Activated CD4-positive, alpha-beta T cell treated with anti-CD3 and anti-CD28 coated beads, Interleukin-2, amount 10 ng/mL, durations not matched to agents 24 days and 14 days (primary cell): ENCODE data around the gene HLA-G. TPM values are rescaled to one million over a fixed set of nuclear protein-coding genes. Genes with fewer than 3 reads are reported as not detected.
"Not testable (repeated sequence)": the region's sequence is repeated elsewhere in the genome, so short reads cannot be mapped to it uniquely, and the experiment has no call there.

Experiments used
- DNase-seq: peaks from one replicate; pipeline ENCODE4 v3.0.0; 2022
- H3K27ac Mint-ChIP-seq: one replicate; pipeline ENCODE4 v1.8.0; 2022; ENCODE audit warnings: mild to moderate bottlenecking, mixed read lengths
- H3K27me3 Mint-ChIP-seq: one replicate; pipeline ENCODE4 v1.8.0; 2022; ENCODE audit warnings: mixed read lengths
- H3K36me3 Mint-ChIP-seq: one replicate; pipeline ENCODE4 v1.8.0; 2022; ENCODE audit warnings: low read depth, mild to moderate bottlenecking, mixed read lengths
- H3K4me1 Mint-ChIP-seq: one replicate; pipeline ENCODE4 v1.8.0; 2021; ENCODE audit warnings: mixed read lengths
- H3K4me3 Mint-ChIP-seq: one replicate; pipeline ENCODE4 v1.8.0; 2022; ENCODE audit warnings: mild to moderate bottlenecking, moderate library complexity, mixed read lengths
- H3K9me3 Mint-ChIP-seq: one replicate; pipeline ENCODE4 v1.8.0; 2021; ENCODE audit warnings: mixed read lengths
- intact Hi-C: fragments of 100-400 bp; cut with micrococcal nuclease; formaldehyde crosslinking; loops from one replicate; pipeline ENCODE4 v1.15.1; 2023
- total RNA-seq: library from RNA; stranded (reverse); gene quantifications from 2 replicates; pipeline ENCODE4 v1.2.3, GENCODE V29; 2022

The HLA-G gene
- total RNA-seq, 1 donor from 2014 or later: 1.2 TPM

- intact Hi-C loops: no loop called here
- peak; percentile 29 for DNase-seq
- Mint-ChIP-seq H3K4me1 (no peaks in the 10 kb centered on the region), H3K4me3 (no peak overlapping the region), H3K27ac (no peak overlapping the region), H3K36me3 (no peaks in the 10 kb centered on the region), H3K27me3 (peaks cover 57% of the 10 kb centered on the region), H3K9me3 (no peaks in the 10 kb centered on the region)
Measured at GRCh38 chr6:29864037-29864810, 36.6 kb downstream of the HLA-G start.

GRCh38 chr6:29865631-29866030 is 38.0 kb downstream of the HLA-G start:
- Mint-ChIP-seq H3K4me1 (no peaks in the 10 kb centered on the region), H3K9me3 (no peaks in the 10 kb centered on the region), H3K27ac (no peak overlapping the region), H3K27me3 (peaks cover 54% of the 10 kb centered on the region), H3K36me3 (no peaks in the 10 kb centered on the region), H3K4me3 (no peak overlapping the region)
- no peak for DNase-seq
- intact Hi-C loops: no loop called here

GRCh38 chr6:29870104-29870503 is 42.5 kb downstream of the HLA-G start:
- H3K36me3 Mint-ChIP-seq: no peaks in the 10 kb centered on the region
- intact Hi-C loops: no loop called here
- H3K27me3 Mint-ChIP-seq: peaks cover 33% of the 10 kb centered on the region
- H3K4me3 Mint-ChIP-seq: no peak overlapping the region
- peaks cover 8% of the 10 kb centered on the region for H3K9me3 Mint-ChIP-seq
- no peak for DNase-seq
- H3K27ac Mint-ChIP-seq: no peak overlapping the region
- H3K4me1 Mint-ChIP-seq: no peaks in the 10 kb centered on the region

GRCh38 chr6:29872791-29873190 is 45.2 kb downstream of the HLA-G start:
- Mint-ChIP-seq H3K36me3 (peaks cover 2% of the 10 kb centered on the region), H3K27me3 (peaks cover 17% of the 10 kb centered on the region), H3K9me3 (peaks cover 8% of the 10 kb centered on the region), H3K4me1 (no peaks in the 10 kb centered on the region), H3K27ac (no peak overlapping the region), H3K4me3 (no peak overlapping the region)
- intact Hi-C loops: no loop called here
- no peak for DNase-seq

DNA sequence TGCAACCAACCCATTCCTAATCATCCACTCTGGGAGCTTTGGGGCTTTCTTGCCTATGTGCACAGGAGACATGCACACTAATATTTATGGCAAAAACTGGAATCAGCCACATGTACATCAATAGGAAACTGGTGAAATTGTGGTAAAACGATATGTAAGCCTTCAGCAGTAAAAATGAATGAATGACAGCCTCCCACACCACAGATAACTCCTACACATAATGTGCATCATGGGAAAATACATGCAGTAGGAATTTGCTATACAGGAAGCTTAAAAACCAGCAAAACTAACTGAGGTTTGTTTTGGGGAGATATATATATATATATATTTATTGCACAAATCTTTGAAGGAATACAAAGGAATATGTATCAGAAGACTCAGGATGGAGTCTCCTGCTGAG is 47.6 kb downstream of the HLA-G start:
- H3K4me1 Mint-ChIP-seq: no peaks in the 10 kb centered on the region
- H3K27ac Mint-ChIP-seq: no peak overlapping the region
- H3K36me3 Mint-ChIP-seq: peaks cover 2% of the 10 kb centered on the region
- peaks cover 11% of the 10 kb centered on the region for H3K27me3 Mint-ChIP-seq
- H3K9me3 Mint-ChIP-seq: peaks cover 8% of the 10 kb centered on the region
- DNase-seq: no peak
- intact Hi-C loops: no loop called here
- no peak overlapping the region for H3K4me3 Mint-ChIP-seq

DNA sequence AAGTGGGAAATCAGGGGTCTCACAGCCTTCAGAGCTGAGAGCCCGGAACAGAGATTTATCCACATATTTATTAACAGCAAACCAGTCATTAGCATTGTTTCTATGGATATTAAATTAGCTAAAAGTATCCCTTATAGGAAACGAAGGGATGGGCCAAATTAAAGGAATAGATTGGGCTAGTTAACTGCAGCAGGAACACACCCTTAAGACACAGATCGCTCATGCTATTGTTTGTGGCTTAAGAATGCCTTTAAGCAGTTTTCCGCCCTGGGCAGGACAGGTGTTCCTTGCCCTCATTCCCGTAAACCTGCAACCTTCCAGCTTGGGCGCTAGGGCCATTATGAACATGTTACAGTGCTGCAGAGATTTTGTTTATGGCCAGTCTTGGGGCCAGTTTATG is 48.1 kb downstream of the HLA-G start:
- intact Hi-C loops, H3K27ac Mint-ChIP-seq, H3K9me3 Mint-ChIP-seq, DNase-seq, H3K4me3 Mint-ChIP-seq, H3K36me3 Mint-ChIP-seq, H3K4me1 Mint-ChIP-seq: not testable (repeated sequence)
- peaks cover 10% of the 10 kb centered on the region for H3K27me3 Mint-ChIP-seq

Other genes starting within 250 kb of the HLA-G start
- gene OR2H2, start 242.7 kb upstream of the HLA-G start, total RNA-seq: not detected in 2 replicates
- 20.4 and 24.0 TPM in 2 replicates for gene GABBR1, start 194.6 kb upstream of the HLA-G start, total RNA-seq
- gene MOG, start 170.7 kb upstream of the HLA-G start, total RNA-seq: not detected in 2 replicates
- 2.0 and 2.7 TPM in 2 replicates for gene ZFP57, start 146.7 kb upstream of the HLA-G start, total RNA-seq
- 254 and 270 TPM in 2 replicates for gene HLA-F, start 104.4 kb upstream of the HLA-G start, total RNA-seq
- 1,449 and 1,452 TPM in 2 replicates for gene HLA-A, start 114.7 kb downstream of the HLA-G start, total RNA-seq
- gene POLR1H, start 233.4 kb downstream of the HLA-G start, total RNA-seq: 85.6 and 87.0 TPM in 2 replicates
- 60.9 and 61.1 TPM in 2 replicates for gene PPP1R11, start 239.4 kb downstream of the HLA-G start, total RNA-seq
- gene RNF39, start 247.9 kb downstream of the HLA-G start, total RNA-seq: not detected in 2 replicates